A549 treated with ZK216348 at 1 μM for 4 hours (cell line): ENCODE results near the gene MRLN. TPM values are rescaled to one million over a fixed set of nuclear protein-coding genes. Genes with fewer than 3 reads are reported as not detected.

Experiments used
- total RNA-seq: library from RNA; stranded (reverse); fragments of 200-300 nt; extraction: Qiagen RNA extraction; gene quantifications from 5 replicates; pipeline ENCODE4 v1.2.3, GENCODE V29; 2022; ENCODE audit warnings: low read depth

MRLN gene
- not detected in 5 replicates for total RNA-seq

DNA sequence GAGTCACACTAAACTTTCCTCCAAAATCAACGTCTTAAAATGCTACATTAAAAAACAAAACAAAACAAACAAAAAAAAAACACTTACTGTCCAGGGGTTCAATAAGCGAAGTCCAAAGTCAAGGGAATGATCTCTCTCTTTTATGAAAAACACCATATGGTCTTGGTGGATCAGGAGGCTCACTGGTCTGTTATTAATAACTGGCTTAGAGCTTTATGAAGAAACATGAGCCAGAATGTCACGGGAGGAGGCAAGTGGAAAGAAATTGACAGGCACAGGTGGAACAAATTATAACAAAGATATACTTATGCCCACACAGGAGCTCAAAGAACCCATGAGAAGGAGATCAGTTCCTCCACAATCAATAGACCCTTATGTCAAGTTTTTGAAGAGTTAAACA is at the start of gene MRLN:
Gene MRLN (minus strand): TSS at position 189 of the 400 bp plus-strand sequence.

DNA sequence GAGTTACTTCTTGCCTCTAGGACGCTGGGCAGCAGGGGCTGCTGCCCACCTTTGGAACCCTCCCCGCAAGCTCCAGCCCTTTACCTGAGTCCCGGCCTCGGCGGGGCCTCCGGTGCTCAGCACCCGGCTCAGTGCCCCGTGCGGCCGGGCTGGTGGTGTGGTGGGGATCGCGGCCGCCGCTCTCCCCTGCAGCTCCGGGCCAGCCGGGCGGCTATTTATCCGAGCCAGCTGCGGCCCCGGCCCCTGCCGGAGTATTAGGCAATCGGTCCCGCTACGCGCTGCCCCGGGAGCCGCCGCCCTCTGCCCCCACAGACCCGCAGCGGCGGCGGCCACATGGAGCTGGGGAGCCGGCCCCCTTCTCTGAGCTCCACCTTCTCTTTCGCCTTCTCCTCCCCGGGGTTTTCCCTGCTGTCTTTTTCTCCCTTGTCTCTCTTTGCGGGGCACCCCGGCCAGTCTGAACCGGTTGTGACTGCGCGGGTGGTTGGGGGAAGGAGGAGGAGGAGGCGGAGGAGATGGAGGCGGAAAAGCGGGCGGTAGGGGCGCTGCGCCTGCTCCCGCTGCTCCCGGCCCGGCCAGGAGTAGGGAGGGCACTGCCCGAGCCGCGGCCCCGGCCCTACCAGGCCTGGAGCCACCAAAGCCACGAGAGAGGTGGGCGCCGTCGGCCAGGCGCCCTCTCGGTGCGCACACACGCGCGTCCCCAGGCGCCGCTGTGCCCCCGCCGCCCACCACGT is 43.7 kb downstream of the MRLN start, which contains the start of gene SLC16A9:
Gene SLC16A9 (minus strand): TSS at position 456 of the 731 bp plus-strand sequence. CDS start 25,559 bp downstream, outside the sequence.

Other genes starting within 250 kb of the MRLN start
- gene SLC16A9, start 43.6 kb downstream of the MRLN start, total RNA-seq, result 0.08 to 0.26 TPM (median 0.13 TPM) in 5 replicates
- gene CCDC6, start 153.1 kb upstream of the MRLN start, total RNA-seq, result 20.2 to 31.0 TPM (median 26.2 TPM) in 5 replicates